ENCODE data around the gene CAPZB. TPM values are rescaled to one million over a fixed set of nuclear protein-coding genes. Genes with fewer than 3 reads are reported as not detected.

Gene CAPZB
- total and polyA plus RNA-seq, 2 donors (not counting 3 experiments of a cell fraction or from before 2014, with no cell fraction given) = 196 to 347 TPM

GRCh38 chr1:19392221-19392620 is 93.1 kb downstream of the CAPZB start:
- Histone ChIP-seq H2AFZ (ENCODE audit: low read depth, low read length) (no peak overlapping the region), H3K9me1 (replicated peaks; ENCODE audit: control insufficient read depth, extremely low read depth, insufficient read depth, low read length) (no peaks in the 10 kb centered on the region), H3K9ac (replicated peaks; ENCODE audit: extremely low read depth, insufficient read depth, low read length) (no peak overlapping the region), H4K20me1 (replicated peaks; ENCODE audit: control insufficient read depth, extremely low read depth, insufficient read depth, low read length) (peaks cover 3% of the 10 kb centered on the region), H3K4me3 (replicated peaks in 1 of 3; ENCODE audit: insufficient read depth in 1 of 3, low read depth in 1 of 3, low read length in 3 of 3) (no peak overlapping the region), H3K27me3 (ENCODE audit: control insufficient read depth in 2 of 2, insufficient read depth in 2 of 2, low read length in 2 of 2) (no peaks in the 10 kb centered on the region), H3K27ac (ENCODE audit: insufficient read depth, low read depth, low read length) (no peak overlapping the region), H3K9me3 (replicated peaks; ENCODE audit: control insufficient read depth, insufficient read depth, low read length) (no peaks in the 10 kb centered on the region), H3K79me2 (ENCODE audit: control insufficient read depth, insufficient read depth, low read length) (peaks cover 68% of the 10 kb centered on the region), H3K4me2 (ENCODE audit: insufficient read depth, low read length) (no peak overlapping the region), H3K4me1 (ENCODE audit: control insufficient read depth, extremely low read depth, insufficient read depth, low read length) (peaks cover 12% of the 10 kb centered on the region), H3K36me3 (ENCODE audit: control insufficient read depth in 2 of 2, extremely low read depth in 1 of 2, insufficient read depth in 2 of 2, low read length in 2 of 2) (peaks cover 0 to 4% of the 10 kb centered on the region in 2 experiments)
- dilution Hi-C loops (cut with MboI; ENCODE audit: extremely low pct_ligation_motif_present, low sequenced_read_pairs) (no loop called here), intact Hi-C loops (cut with micrococcal nuclease) (no loop called here)
- DNase-seq (ENCODE audit: low read depth, low spot score) (no peak), FAIRE-seq (no peak)
- TF ChIP-seq FOS (IDR thresholded peaks at IDR 0.05; ENCODE audit: borderline replicate concordance, insufficient read depth, low read length) = no peak
- TF ChIP-seq MYC (IDR thresholded peaks at IDR 0.05; ENCODE audit: low read depth, low read length) = no peak
- TF ChIP-seq MAX (IDR thresholded peaks at IDR 0.05; ENCODE audit: insufficient read depth, insufficient read length) = no peak
- TF ChIP-seq JUN (IDR thresholded peaks at IDR 0.05; ENCODE audit: borderline replicate concordance, insufficient read depth, insufficient read length, low read depth) = no peak
- TF ChIP-seq POLR2A (IDR thresholded peaks at IDR 0.05; ENCODE audit: low read depth, low read length) = no peak
- TF ChIP-seq GATA2 (IDR thresholded peaks at IDR 0.05; ENCODE audit: insufficient read depth, insufficient read length, low read depth, low read length) = no peak
- TF ChIP-seq EZH2 (IDR thresholded peaks at IDR 0.05; ENCODE audit: borderline replicate concordance, low read depth, low read length, severe bottlenecking) = no peak
- no peak for TF ChIP-seq CTCF (IDR thresholded peaks at IDR 0.05; ENCODE audit: extremely low read depth in 1 of 2, insufficient read depth in 1 of 2, low read depth in 1 of 2, low read length in 2 of 2)
- TF ChIP-seq POLR2AphosphoS5 (IDR thresholded peaks at IDR 0.05; ENCODE audit: insufficient read depth, low read depth, low read length) = no peak
- CTCF ChIA-PET = interaction anchor here (0.7 to 4.6 kb wide), 9 partner anchors 10 to 260 kb away, joined by 3 to 75 read pairs (median 4); no protein-coding TSS in a partner anchor
- BruUV-seq (replicated peaks) = no TSS peak
- POLR2A ChIA-PET = no interaction called here
